ENCODE data around the gene CYP2B6.
"Not testable (repeated sequence)": the region's sequence is repeated elsewhere in the genome, so short reads cannot be mapped to it uniquely, and the experiment has no call there.

CYP2B6 gene

DNA sequence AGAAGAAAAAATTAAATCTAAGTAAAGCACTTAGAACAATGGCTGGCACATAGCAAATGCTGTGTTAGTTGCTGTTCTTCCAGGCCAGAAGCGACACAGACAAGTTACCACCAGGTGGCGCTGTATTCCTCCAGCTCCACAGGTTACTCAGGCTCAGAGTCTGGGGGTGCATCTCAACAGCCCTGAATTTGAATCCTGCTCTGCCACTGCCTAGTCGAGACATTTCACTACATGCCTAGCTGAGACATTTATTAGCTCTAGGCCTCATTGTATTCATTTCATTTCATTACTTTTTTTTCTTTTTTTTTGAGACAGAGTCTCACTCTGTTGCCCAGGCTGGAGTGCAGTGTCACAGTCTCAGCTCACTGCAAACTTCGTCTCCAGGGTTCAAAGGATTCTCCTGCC, 16.4 kb upstream of the CYP2B6 start:
- peak; percentile 74 for DNase-seq (ENCODE audit: low spot score)
- in situ Hi-C loops (cut with MboI; ENCODE audit: low pct_unique_long_range_greater_than_20kb, low sequenced_read_pairs, unreplicated experiment), result loop anchor here (10.0 kb wide), 1 partner anchor 170 kb away; no protein-coding TSS in a partner anchor
- TF ChIP-seq, protein P1, sequence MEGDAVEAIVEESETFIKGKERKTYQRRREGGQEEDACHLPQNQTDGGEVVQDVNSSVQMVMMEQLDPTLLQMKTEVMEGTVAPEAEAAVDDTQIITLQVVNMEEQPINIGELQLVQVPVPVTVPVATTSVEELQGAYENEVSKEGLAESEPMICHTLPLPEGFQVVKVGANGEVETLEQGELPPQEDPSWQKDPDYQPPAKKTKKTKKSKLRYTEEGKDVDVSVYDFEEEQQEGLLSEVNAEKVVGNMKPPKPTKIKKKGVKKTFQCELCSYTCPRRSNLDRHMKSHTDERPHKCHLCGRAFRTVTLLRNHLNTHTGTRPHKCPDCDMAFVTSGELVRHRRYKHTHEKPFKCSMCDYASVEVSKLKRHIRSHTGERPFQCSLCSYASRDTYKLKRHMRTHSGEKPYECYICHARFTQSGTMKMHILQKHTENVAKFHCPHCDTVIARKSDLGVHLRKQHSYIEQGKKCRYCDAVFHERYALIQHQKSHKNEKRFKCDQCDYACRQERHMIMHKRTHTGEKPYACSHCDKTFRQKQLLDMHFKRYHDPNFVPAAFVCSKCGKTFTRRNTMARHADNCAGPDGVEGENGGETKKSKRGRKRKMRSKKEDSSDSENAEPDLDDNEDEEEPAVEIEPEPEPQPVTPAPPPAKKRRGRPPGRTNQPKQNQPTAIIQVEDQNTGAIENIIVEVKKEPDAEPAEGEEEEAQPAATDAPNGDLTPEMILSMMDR (IDR thresholded peaks at IDR 0.05; ENCODE audit: extremely low read depth, insufficient read depth, missing control alignments), result peak; percentile 88

DNA sequence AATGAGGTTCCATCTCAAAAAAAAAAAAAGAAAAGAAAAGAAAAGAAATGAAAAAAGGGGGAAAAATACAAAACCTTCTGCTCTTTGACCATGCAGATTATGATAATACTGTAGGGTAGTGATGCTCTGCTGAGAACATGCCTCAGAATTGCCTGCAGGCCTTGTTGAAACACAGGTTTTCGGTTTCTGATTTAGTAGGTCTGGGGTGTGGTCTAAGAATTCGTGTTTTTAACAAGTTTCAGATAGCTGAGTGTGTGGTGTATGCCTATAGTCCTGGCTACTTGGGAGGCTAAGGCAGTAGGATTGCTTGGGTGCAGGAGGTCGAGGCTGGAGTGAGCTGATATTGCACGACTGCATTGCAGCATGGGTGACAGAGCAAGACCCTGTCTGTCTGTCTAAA, 14.9 kb upstream of the CYP2B6 start:
- in situ Hi-C loops (cut with MboI; ENCODE audit: low pct_unique_long_range_greater_than_20kb, low sequenced_read_pairs, unreplicated experiment), result loop anchor here (10.0 kb wide), 1 partner anchor 169 kb away; no protein-coding TSS in a partner anchor
- DNase-seq (ENCODE audit: low spot score), result no peak

DNA sequence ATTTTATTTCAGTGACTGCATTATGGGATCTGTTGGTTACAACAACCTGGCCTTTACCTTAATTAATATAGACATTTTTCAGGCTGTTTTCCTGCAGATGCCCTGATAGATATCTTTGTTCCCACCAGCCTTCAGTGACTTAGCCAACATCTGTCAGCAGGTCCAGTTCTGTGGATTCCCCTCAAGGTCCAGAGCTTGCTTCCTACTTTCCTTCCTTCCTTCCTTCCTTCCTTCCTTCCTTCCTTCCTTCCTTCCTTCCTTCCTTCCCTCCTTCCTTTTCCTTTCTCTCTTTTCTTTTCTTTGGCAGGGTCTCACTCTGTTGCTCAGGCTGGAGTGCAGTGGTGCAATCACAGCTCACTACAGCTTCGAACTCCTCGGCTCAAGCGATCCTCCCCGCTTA, 14.4 kb upstream of the CYP2B6 start:
- TF ChIP-seq, protein P1 (IDR thresholded peaks at IDR 0.05; ENCODE audit: extremely low read depth, insufficient read depth, missing control alignments), result no peak
- DNase-seq (ENCODE audit: low spot score), result no peak
- in situ Hi-C loops (cut with MboI; ENCODE audit: low pct_unique_long_range_greater_than_20kb, low sequenced_read_pairs, unreplicated experiment), result loop anchor here (10.0 kb wide), 1 partner anchor 168 kb away; no protein-coding TSS in a partner anchor

More for the DNA sequence above, 14.9 kb upstream of the CYP2B6 start:
- TF ChIP-seq, protein P1 (IDR thresholded peaks at IDR 0.05; ENCODE audit: extremely low read depth, insufficient read depth, missing control alignments), result no peak

DNA sequence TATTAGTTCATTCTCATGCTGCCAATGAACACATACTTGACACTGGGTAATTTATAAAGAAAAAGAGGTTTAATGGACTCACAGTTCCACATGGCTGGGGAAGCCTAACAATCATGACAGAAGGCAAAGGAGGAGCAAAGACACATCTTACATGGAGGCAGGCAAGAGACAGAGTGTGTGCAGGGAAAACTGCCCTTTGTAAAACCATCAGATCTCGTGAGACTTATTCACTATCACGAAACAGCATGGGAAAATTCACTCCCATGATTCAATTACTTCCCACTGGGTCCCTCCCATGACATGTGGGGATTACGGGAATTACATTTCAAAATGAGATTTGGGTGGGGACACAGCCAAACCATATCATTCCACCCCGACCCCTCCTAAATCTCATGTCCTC, 11.3 kb upstream of the CYP2B6 start:
- in situ Hi-C loops (cut with MboI; ENCODE audit: low pct_unique_long_range_greater_than_20kb, low sequenced_read_pairs, unreplicated experiment), result loop anchor here (10.0 kb wide), 1 partner anchor 165 kb away; no protein-coding TSS in a partner anchor
- not testable (repeated sequence) for DNase-seq (ENCODE audit: low spot score)

DNA sequence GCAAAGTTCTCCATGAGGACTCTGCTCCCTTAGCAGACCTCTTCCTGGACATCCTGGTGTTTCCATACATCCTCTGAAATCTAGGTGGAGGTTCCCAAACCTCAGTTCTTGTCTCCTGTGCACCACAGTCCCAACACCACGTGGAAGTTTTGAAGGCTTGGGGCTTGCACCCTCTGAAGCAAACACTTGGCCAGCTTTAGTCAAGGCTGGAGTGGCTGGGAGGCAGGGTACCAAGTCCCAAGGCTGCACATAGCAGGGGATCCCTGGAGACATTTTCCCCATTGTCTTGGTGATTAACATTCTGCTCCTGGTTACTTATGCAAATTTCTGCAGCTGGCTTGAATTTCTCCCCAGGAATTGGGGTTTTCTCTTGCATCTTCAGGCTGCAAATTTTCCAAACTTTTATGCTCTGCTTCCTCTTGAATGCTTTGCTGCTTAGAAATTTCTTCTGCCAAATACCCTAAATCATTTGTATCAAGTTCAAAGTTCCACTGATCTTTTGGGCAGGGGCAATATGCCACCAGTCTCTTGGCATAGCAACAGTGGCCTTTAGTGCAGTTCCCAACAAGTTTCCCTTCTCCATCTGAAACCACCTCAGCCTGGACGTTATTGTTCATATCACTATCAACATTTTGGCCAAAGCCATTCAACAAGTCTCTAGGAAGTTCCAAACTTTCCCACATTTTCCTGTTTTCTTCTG, 10.2 kb upstream of the CYP2B6 start:
- in situ Hi-C loops (cut with MboI; ENCODE audit: low pct_unique_long_range_greater_than_20kb, low sequenced_read_pairs, unreplicated experiment); DNase-seq (ENCODE audit: low spot score): not testable (repeated sequence)

DNA sequence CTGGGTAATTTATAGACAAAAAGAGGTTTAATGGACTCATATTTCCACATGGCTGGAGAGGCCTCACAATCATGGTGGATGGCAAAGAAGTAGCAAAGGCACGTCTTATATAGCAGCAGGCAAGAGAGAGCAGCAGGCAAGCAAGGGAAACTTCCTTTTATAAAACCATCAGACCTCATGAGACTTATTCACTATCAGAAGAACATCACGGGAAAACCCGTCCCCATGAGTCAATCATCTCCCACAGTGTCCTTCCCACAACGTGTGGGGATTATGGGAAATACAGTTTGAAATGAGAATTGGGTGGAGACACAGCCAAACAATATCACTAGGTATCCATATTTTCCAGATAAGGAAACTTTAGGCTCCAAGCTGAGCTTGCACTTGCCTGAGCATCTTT, 9.5 kb upstream of the CYP2B6 start:
- in situ Hi-C loops (cut with MboI; ENCODE audit: low pct_unique_long_range_greater_than_20kb, low sequenced_read_pairs, unreplicated experiment), result no loop called here

DNA sequence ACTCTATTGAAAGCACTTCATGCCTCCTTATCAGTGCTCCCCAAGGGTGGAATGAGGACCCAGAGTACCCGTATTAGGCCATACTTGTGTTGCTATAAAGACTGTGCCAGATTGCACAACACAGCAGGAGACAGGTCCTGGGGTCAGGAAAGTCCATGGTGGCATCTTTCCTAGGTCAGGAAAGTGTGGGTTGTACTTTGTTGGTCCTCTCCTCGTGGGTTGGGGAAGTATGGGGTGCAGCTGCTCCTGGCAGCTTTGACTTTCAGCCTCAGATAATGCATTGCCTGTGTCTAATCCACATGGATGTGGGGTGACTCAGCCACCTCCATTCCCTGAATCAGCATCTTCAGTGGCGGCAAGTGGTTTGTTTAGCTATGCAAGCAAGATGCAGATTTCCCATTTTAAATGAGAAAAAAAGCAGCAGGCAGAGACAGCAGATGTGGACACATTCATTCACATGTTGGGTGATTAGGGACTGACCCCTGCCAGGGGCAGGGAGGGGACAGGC, 8.4 kb upstream of the CYP2B6 start:
- in situ Hi-C loops (cut with MboI; ENCODE audit: low pct_unique_long_range_greater_than_20kb, low sequenced_read_pairs, unreplicated experiment), result no loop called here
- no peak for DNase-seq (ENCODE audit: low spot score)
- TF ChIP-seq, protein P1 (IDR thresholded peaks at IDR 0.05; ENCODE audit: extremely low read depth, insufficient read depth, missing control alignments), result no peak

More for the DNA sequence above, 9.5 kb upstream of the CYP2B6 start:
- TF ChIP-seq, protein P1 (IDR thresholded peaks at IDR 0.05; ENCODE audit: extremely low read depth, insufficient read depth, missing control alignments), result no peak
- no peak for DNase-seq (ENCODE audit: low spot score)
